Liver (tissue), 3 donors: ENCODE data around the gene RCL1.

Experiments used
- FOXA1 ChIP-seq: IDR thresholded peaks from 2 replicates; pipeline ENCODE4 v1.6.1; 2016; ENCODE audit warnings: antibody characterized with exemption
- GABPA ChIP-seq, 2 donors: IDR thresholded peaks in 1 of 2; conservative IDR thresholded peaks in 1 of 2; 2 replicates each; pipeline ENCODE4 v1.6.1; 2016; ENCODE audit warnings: antibody characterized with exemption in 2 of 2, mild to moderate bottlenecking in 1 of 2, moderate library complexity in 1 of 2
- NR2F2 ChIP-seq: IDR thresholded peaks from 2 replicates; pipeline ENCODE4 v1.6.1; 2016; ENCODE audit warnings: antibody characterized with exemption
- RAD21 ChIP-seq, 2 donors: IDR thresholded peaks; 2 replicates each; pipeline ENCODE4 v1.6.1; 2016; ENCODE audit warnings: antibody characterized with exemption in 2 of 2, mild to moderate bottlenecking in 2 of 2
- RXRA ChIP-seq, 2 donors: IDR thresholded peaks; 2 replicates each; pipeline ENCODE4 v1.6.1; 2017 to 2018; ENCODE audit warnings: antibody characterized with exemption in 2 of 2, mild to moderate bottlenecking in 1 of 2
- SP1 ChIP-seq: IDR thresholded peaks from 2 replicates; pipeline ENCODE4 v1.6.1; 2018; ENCODE audit warnings: antibody characterized with exemption, mild to moderate bottlenecking
- TAF1 ChIP-seq: conservative IDR thresholded peaks from 2 replicates; pipeline ENCODE4 v1.6.1; 2016; ENCODE audit warnings: antibody characterized with exemption, mild to moderate bottlenecking
- YY1 ChIP-seq: IDR thresholded peaks from 2 replicates; pipeline ENCODE4 v1.6.1; 2016; ENCODE audit warnings: antibody characterized with exemption, mild to moderate bottlenecking
- TF ChIP-seq, protein P1 (sequence below): fragments of 150-350 bp; IDR thresholded peaks from 2 replicates; pipeline ENCODE4 v1.5.1; 2017; ENCODE audit warnings: improper control_type of control experiment, low read depth, low read length; ENCODE audit not compliant: missing input control
- TF ChIP-seq, protein P2 (sequence below): IDR thresholded peaks from 2 replicates; pipeline ENCODE4 v1.6.1; 2016; ENCODE audit warnings: antibody characterized with exemption, mild to moderate bottlenecking
- TF ChIP-seq, protein P3 (sequence below): IDR thresholded peaks from 2 replicates; pipeline ENCODE4 v1.6.1; 2016; ENCODE audit warnings: antibody characterized with exemption
- TF ChIP-seq, protein P4 (sequence below): IDR thresholded peaks from 2 replicates; pipeline ENCODE4 v1.6.1; 2016; ENCODE audit warnings: antibody characterized with exemption
- donor health status: healthy.
- donor health status: healthy.

DNA sequence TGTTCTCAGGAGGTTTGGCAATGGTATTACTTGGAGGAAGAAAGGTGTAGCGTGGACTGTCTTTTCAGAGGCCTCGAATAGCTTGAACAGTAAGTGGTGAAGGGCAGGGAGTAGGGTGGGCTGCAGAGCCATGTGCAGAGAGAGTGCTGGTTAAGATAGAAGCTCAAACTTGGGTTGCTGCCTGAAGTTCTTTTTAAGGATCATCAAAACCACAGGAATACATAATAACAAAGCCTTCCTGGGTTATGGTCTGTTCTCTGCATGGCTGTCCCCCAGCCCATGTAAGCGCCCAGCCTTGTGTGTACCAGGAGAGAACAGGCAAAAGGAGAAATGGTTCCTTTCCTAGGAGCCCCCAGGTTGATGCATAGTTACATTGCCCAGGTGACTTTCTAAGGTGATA, 43.9 kb downstream of the RCL1 start:
- TF ChIP-seq, protein P1, sequence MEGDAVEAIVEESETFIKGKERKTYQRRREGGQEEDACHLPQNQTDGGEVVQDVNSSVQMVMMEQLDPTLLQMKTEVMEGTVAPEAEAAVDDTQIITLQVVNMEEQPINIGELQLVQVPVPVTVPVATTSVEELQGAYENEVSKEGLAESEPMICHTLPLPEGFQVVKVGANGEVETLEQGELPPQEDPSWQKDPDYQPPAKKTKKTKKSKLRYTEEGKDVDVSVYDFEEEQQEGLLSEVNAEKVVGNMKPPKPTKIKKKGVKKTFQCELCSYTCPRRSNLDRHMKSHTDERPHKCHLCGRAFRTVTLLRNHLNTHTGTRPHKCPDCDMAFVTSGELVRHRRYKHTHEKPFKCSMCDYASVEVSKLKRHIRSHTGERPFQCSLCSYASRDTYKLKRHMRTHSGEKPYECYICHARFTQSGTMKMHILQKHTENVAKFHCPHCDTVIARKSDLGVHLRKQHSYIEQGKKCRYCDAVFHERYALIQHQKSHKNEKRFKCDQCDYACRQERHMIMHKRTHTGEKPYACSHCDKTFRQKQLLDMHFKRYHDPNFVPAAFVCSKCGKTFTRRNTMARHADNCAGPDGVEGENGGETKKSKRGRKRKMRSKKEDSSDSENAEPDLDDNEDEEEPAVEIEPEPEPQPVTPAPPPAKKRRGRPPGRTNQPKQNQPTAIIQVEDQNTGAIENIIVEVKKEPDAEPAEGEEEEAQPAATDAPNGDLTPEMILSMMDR, result no peak
- TF ChIP-seq SP1 (no peak), GABPA (IDR thresholded peaks at IDR 0.05 in 1 of 2, conservative IDR thresholded peaks at IDR 0.05 in 1 of 2) (no peak), RXRA (IDR thresholded peaks at IDR 0.05) (no peak), NR2F2 (no peak), TAF1 (no peak), FOXA1 (no peak), RAD21 (IDR thresholded peaks at IDR 0.05) (no peak), YY1 (no peak)
- TF ChIP-seq, protein P2, sequence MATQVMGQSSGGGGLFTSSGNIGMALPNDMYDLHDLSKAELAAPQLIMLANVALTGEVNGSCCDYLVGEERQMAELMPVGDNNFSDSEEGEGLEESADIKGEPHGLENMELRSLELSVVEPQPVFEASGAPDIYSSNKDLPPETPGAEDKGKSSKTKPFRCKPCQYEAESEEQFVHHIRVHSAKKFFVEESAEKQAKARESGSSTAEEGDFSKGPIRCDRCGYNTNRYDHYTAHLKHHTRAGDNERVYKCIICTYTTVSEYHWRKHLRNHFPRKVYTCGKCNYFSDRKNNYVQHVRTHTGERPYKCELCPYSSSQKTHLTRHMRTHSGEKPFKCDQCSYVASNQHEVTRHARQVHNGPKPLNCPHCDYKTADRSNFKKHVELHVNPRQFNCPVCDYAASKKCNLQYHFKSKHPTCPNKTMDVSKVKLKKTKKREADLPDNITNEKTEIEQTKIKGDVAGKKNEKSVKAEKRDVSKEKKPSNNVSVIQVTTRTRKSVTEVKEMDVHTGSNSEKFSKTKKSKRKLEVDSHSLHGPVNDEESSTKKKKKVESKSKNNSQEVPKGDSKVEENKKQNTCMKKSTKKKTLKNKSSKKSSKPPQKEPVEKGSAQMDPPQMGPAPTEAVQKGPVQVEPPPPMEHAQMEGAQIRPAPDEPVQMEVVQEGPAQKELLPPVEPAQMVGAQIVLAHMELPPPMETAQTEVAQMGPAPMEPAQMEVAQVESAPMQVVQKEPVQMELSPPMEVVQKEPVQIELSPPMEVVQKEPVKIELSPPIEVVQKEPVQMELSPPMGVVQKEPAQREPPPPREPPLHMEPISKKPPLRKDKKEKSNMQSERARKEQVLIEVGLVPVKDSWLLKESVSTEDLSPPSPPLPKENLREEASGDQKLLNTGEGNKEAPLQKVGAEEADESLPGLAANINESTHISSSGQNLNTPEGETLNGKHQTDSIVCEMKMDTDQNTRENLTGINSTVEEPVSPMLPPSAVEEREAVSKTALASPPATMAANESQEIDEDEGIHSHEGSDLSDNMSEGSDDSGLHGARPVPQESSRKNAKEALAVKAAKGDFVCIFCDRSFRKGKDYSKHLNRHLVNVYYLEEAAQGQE, result no peak
- TF ChIP-seq, protein P3, sequence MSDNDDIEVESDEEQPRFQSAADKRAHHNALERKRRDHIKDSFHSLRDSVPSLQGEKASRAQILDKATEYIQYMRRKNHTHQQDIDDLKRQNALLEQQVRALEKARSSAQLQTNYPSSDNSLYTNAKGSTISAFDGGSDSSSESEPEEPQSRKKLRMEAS, result no peak
- TF ChIP-seq, protein P4, sequence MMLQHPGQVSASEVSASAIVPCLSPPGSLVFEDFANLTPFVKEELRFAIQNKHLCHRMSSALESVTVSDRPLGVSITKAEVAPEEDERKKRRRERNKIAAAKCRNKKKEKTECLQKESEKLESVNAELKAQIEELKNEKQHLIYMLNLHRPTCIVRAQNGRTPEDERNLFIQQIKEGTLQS, result no peak
